ENCODE data around the gene MACROH2A2. TPM values are rescaled to one million over a fixed set of nuclear protein-coding genes. Genes with fewer than 3 reads are reported as not detected.

The MACROH2A2 gene
- total RNA-seq, 1 experiment from 2014 or later, result 11.3 TPM

GRCh38 chr10:70074971-70075370 lies 22.3 kb downstream of the MACROH2A2 start:
- no peaks in the 10 kb centered on the region for H3K79me1 ChIP-seq (ENCODE audit: insufficient read depth, low read depth, low read length, poor library complexity, severe bottlenecking)
- no peak overlapping the region for H3K9ac ChIP-seq (ENCODE audit: extremely low read depth, insufficient read length, low read length)
- no peaks in the 10 kb centered on the region for H3K27me3 ChIP-seq (ENCODE audit: insufficient read depth, low read length)
- H4K91ac ChIP-seq (ENCODE audit: insufficient read length, low read depth, low read length), result no peak overlapping the region
- H2AFZ ChIP-seq (ENCODE audit: low read length), result no peak overlapping the region
- no peak overlapping the region for H4K8ac ChIP-seq (replicated peaks; ENCODE audit: insufficient read length, low read depth, low read length)
- no peak overlapping the region for H2BK120ac ChIP-seq (ENCODE audit: low read depth, low read length, poor library complexity, severe bottlenecking)
- peaks cover 11 to 18% of the 10 kb centered on the region in 2 experiments for H3K4me1 Mint-ChIP-seq
- H2BK15ac ChIP-seq (ENCODE audit: low read depth, low read length), result no peak overlapping the region
- no peak overlapping the region for H3K27ac Mint-ChIP-seq
- H2AK5ac ChIP-seq (ENCODE audit: insufficient read length, low read length), result no peak overlapping the region
- H3K36me3 Mint-ChIP-seq (ENCODE audit: insufficient read depth in 1 of 3, low read depth in 3 of 3), result no peaks in the 10 kb centered on the region; a peak in 1 of 7 replicates
- no peak overlapping the region for H3K14ac ChIP-seq (ENCODE audit: insufficient read depth, low read length)
- no peaks in the 10 kb centered on the region for H3K9me3 Mint-ChIP-seq
- DNase-seq, result no peak
- H2BK20ac ChIP-seq (ENCODE audit: low read depth, low read length, poor library complexity, severe bottlenecking), result no peak overlapping the region
- TF ChIP-seq, protein P1, sequence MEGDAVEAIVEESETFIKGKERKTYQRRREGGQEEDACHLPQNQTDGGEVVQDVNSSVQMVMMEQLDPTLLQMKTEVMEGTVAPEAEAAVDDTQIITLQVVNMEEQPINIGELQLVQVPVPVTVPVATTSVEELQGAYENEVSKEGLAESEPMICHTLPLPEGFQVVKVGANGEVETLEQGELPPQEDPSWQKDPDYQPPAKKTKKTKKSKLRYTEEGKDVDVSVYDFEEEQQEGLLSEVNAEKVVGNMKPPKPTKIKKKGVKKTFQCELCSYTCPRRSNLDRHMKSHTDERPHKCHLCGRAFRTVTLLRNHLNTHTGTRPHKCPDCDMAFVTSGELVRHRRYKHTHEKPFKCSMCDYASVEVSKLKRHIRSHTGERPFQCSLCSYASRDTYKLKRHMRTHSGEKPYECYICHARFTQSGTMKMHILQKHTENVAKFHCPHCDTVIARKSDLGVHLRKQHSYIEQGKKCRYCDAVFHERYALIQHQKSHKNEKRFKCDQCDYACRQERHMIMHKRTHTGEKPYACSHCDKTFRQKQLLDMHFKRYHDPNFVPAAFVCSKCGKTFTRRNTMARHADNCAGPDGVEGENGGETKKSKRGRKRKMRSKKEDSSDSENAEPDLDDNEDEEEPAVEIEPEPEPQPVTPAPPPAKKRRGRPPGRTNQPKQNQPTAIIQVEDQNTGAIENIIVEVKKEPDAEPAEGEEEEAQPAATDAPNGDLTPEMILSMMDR (conservative IDR thresholded peaks at IDR 0.05), result no peak
- H4K5ac ChIP-seq (ENCODE audit: insufficient read length, low read depth, low read length), result no peak overlapping the region
- no peak overlapping the region for H3K27ac ChIP-seq (ENCODE audit: insufficient read length, low read depth, low read length)
- no peak overlapping the region for H3K56ac ChIP-seq (ENCODE audit: insufficient read length, low read depth, low read length)
- H3K4ac ChIP-seq (ENCODE audit: low read depth, low read length), result no peak overlapping the region
- H3K23ac ChIP-seq (ENCODE audit: insufficient read length, low read depth, low read length), result no peak overlapping the region
- no peak overlapping the region for H3K4me2 ChIP-seq (ENCODE audit: insufficient read depth, insufficient read length, low read length)
- H3T11ph ChIP-seq (ENCODE audit: low read length), result no peak overlapping the region
- H3K4me1 ChIP-seq (ENCODE audit: insufficient read depth, low read length), result peaks cover 5% of the 10 kb centered on the region; the same call in 1 of the 2 replicates
- peaks cover 18% of the 10 kb centered on the region for H3K27me3 Mint-ChIP-seq (ENCODE audit: low read depth)
- WGBS (ENCODE audit: extremely low coverage, insufficient read length, low lambda C conversion rate), result no CpG with 5 or more reads among the region's 2 CpGs
- H2BK12ac ChIP-seq (ENCODE audit: insufficient read length, low read depth, low read length), result no peak overlapping the region
- H3K23me2 ChIP-seq (ENCODE audit: insufficient read length, low read depth, low read length, poor library complexity, severe bottlenecking), result no peaks in the 10 kb centered on the region
- no peaks in the 10 kb centered on the region for H3K79me2 ChIP-seq (ENCODE audit: insufficient read depth, low read length)
- H4K20me1 ChIP-seq (ENCODE audit: control insufficient read depth, insufficient read depth, insufficient read length), result no peaks in the 10 kb centered on the region
- no peaks in the 10 kb centered on the region for H3K9me3 ChIP-seq (ENCODE audit: control insufficient read depth, low read depth, low read length)
- H2BK5ac ChIP-seq (ENCODE audit: insufficient read length, low read length), result no peak overlapping the region
- H3K4me3 Mint-ChIP-seq, result no peak overlapping the region
- no peak overlapping the region for H3K18ac ChIP-seq (ENCODE audit: insufficient read length, low read depth, low read length)

All from H9 (cell line).